HG03039 (cell line): Measurements from ENCODE around the gene RGS21.

Source experiments
- ATAC-seq: cut with Tn5 transposase; IDR thresholded peaks from one replicate; pipeline ENCODE4 v1.9.1; 2021; ENCODE audit warnings: mild to moderate bottlenecking, moderate library complexity; ENCODE audit not compliant: unreplicated experiment

The RGS21 gene

GRCh38 chr1:192378276-192378675 lies 61.5 kb downstream of the RGS21 start:
- no peak for ATAC-seq

- no peak for ATAC-seq
Observed at GRCh38 chr1:192378878-192379277, 62.1 kb downstream of the RGS21 start.

GRCh38 chr1:192379554-192379953 lies 62.8 kb downstream of the RGS21 start:
- ATAC-seq, result no peak

GRCh38 chr1:192382758-192383157 lies 66.0 kb downstream of the RGS21 start:
- ATAC-seq, result no peak

- ATAC-seq, result no peak
Observed at GRCh38 chr1:192386051-192386650, 69.4 kb downstream of the RGS21 start.

- no peak for ATAC-seq
Observed at GRCh38 chr1:192395211-192395610, 78.4 kb downstream of the RGS21 start.

- no peak for ATAC-seq
Observed at GRCh38 chr1:192395895-192396294, 79.1 kb downstream of the RGS21 start.

- ATAC-seq, result no peak
Observed at GRCh38 chr1:192399161-192399560, 82.4 kb downstream of the RGS21 start.

- no peak for ATAC-seq
Observed at GRCh38 chr1:192401825-192402224, 85.0 kb downstream of the RGS21 start.

- no peak for ATAC-seq
Observed at GRCh38 chr1:192402571-192402970, 85.8 kb downstream of the RGS21 start.

GRCh38 chr1:192407206-192407605 lies 90.4 kb downstream of the RGS21 start:
- no peak for ATAC-seq
